Naive B cell (primary cell): ENCODE data around the gene TMEM184B. TPM values are rescaled to one million over a fixed set of nuclear protein-coding genes. Genes with fewer than 3 reads are reported as not detected.
A peak's percentile ranks its signal among the peaks of the same experiment; 100 is the strongest.

ENCODE experiments used
- ATAC-seq, 2 donors: fragments of 150-1000 bp; cut with Tn5 transposase; 2 replicates each; pipeline ENCODE4 v1.10.0; 2021; ENCODE audit warnings: low read depth in 2 of 2, mild to moderate bottlenecking in 2 of 2, moderate library complexity in 2 of 2
- DNase-seq: peaks from one replicate; pipeline ENCODE4 v3.0.0; 2022
- H3K27ac Mint-ChIP-seq, 6 donors: one replicate each; pipeline ENCODE4 v1.8.0; 2020 to 2022; ENCODE audit warnings: mild to moderate bottlenecking in 6 of 6, mixed read lengths in 6 of 6, moderate library complexity in 5 of 6, inconsistent platforms in 2 of 6
- H3K27me3 Mint-ChIP-seq, 3 donors: one replicate each; pipeline ENCODE4 v1.8.0; 2021 to 2022; ENCODE audit warnings: mixed read lengths in 3 of 3, mild to moderate bottlenecking in 1 of 3
- H3K36me3 Mint-ChIP-seq, 2 donors: one replicate each; pipeline ENCODE4 v1.8.0; 2020 to 2022; ENCODE audit warnings: mixed read lengths in 2 of 2, inconsistent platforms in 1 of 2, mild to moderate bottlenecking in 1 of 2
- H3K4me1 Mint-ChIP-seq, 3 donors: one replicate each; pipeline ENCODE4 v1.8.0; 2020 to 2022; ENCODE audit warnings: mixed read lengths in 3 of 3, inconsistent platforms in 1 of 3, mild to moderate bottlenecking in 1 of 3, moderate library complexity in 1 of 3
- H3K4me3 Mint-ChIP-seq, 8 donors: one replicate each; pipeline ENCODE4 v1.8.0; 2020 to 2022; ENCODE audit warnings: mild to moderate bottlenecking in 8 of 8, mixed read lengths in 8 of 8, moderate library complexity in 8 of 8, inconsistent platforms in 2 of 8
- H3K9me3 Mint-ChIP-seq, 7 donors: one replicate each; pipeline ENCODE4 v1.8.0; 2020 to 2022; ENCODE audit warnings: mixed read lengths in 7 of 7, mild to moderate bottlenecking in 5 of 7, inconsistent platforms in 2 of 7, moderate library complexity in 1 of 7
- polyA plus RNA-seq, 6 donors: library from polyadenylated mRNA; unstranded; fragments of 300-500 nt; fragmentation: Illumina TruSeq; gene quantifications; one replicate each; pipeline ENCODE4 v1.2.3, GENCODE V29; 2021; ENCODE audit warnings: low read depth in 6 of 6

TMEM184B gene
- polyA plus RNA-seq, 6 donors from 2014 or later, result 1.8 to 5.9 (median 4.1) TPM; not detected in 1

- H3K4me1 Mint-ChIP-seq, result peaks cover 4 to 9% (median 5%) of the 10 kb centered on the region in 3 donors
- no peaks in the 10 kb centered on the region for H3K9me3 Mint-ChIP-seq
- no peak overlapping the region for H3K4me3 Mint-ChIP-seq
- no peak for DNase-seq
- no peaks in the 10 kb centered on the region for H3K36me3 Mint-ChIP-seq
- peak overlapping the region in 1 of 6 donors; percentile 36 for H3K27ac Mint-ChIP-seq
- H3K27me3 Mint-ChIP-seq, result peaks cover 0 to 5% (median 0%) of the 10 kb centered on the region in 3 donors
- ATAC-seq, result no peak
Measured at GRCh38 chr22:38218661-38219622, 53.9 kb downstream of the TMEM184B start.

- DNase-seq (no peak), ATAC-seq (no peak)
- H3K36me3 Mint-ChIP-seq, result no peaks in the 10 kb centered on the region
- peaks cover 0 to 9% (median 0%) of the 10 kb centered on the region in 3 donors for H3K27me3 Mint-ChIP-seq
- H3K27ac Mint-ChIP-seq, result peak overlapping the region in 3 of 6 donors; percentile 29 to 72 (median 49)
- peaks cover 10 to 14% (median 12%) of the 10 kb centered on the region in 3 donors for H3K4me1 Mint-ChIP-seq
- H3K9me3 Mint-ChIP-seq, result no peaks in the 10 kb centered on the region
- peak overlapping the region in 6 of 8 donors; percentile 21 to 82 (median 60) for H3K4me3 Mint-ChIP-seq
Measured at GRCh38 chr22:38215156-38216038, 57.4 kb downstream of the TMEM184B start.

GRCh38 chr22:38214302-38215056, 58.3 kb downstream of the TMEM184B start:
- peaks cover 10 to 14% (median 12%) of the 10 kb centered on the region in 3 donors for H3K4me1 Mint-ChIP-seq
- H3K27me3 Mint-ChIP-seq, result peaks cover 0 to 12% (median 0%) of the 10 kb centered on the region in 3 donors
- peak overlapping the region in 2 of 6 donors; percentile 29 to 59 for H3K27ac Mint-ChIP-seq
- H3K9me3 Mint-ChIP-seq, result no peaks in the 10 kb centered on the region
- ATAC-seq (peak; percentile 76 to 82), DNase-seq (peak; percentile 54)
- H3K4me3 Mint-ChIP-seq, result peak overlapping the region in 7 of 8 donors; percentile 52 to 82 (median 70)
- no peaks in the 10 kb centered on the region for H3K36me3 Mint-ChIP-seq

- peak overlapping the region in 7 of 8 donors; percentile 46 to 82 (median 70) for H3K4me3 Mint-ChIP-seq
- no peaks in the 10 kb centered on the region for H3K9me3 Mint-ChIP-seq
- H3K27ac Mint-ChIP-seq, result peak overlapping the region in 1 of 6 donors; percentile 59
Measured at GRCh38 chr22:38213990-38214301, 58.9 kb downstream of the TMEM184B start.

GRCh38 chr22:38213319-38213989, 59.4 kb downstream of the TMEM184B start:
- H3K27me3 Mint-ChIP-seq, result peaks cover 0 to 12% (median 0%) of the 10 kb centered on the region in 3 donors
- peaks cover 12 to 18% (median 12%) of the 10 kb centered on the region in 3 donors for H3K4me1 Mint-ChIP-seq
- ATAC-seq, result no peak
- H3K27ac Mint-ChIP-seq, result peak overlapping the region in 2 of 6 donors; percentile 81 to 93
- no peaks in the 10 kb centered on the region for H3K36me3 Mint-ChIP-seq
- no peak for DNase-seq
- H3K4me3 Mint-ChIP-seq, result peak overlapping the region in 6 of 8 donors; percentile 19 to 75 (median 44)
- no peaks in the 10 kb centered on the region for H3K9me3 Mint-ChIP-seq

More at GRCh38 chr22:38213990-38214301, 58.9 kb downstream of the TMEM184B start:
- peaks cover 0 to 12% (median 0%) of the 10 kb centered on the region in 3 donors for H3K27me3 Mint-ChIP-seq
- DNase-seq (no peak), ATAC-seq (peak in 1 of 2 donors; percentile 4)
- H3K36me3 Mint-ChIP-seq, result no peaks in the 10 kb centered on the region
- peaks cover 10 to 14% (median 12%) of the 10 kb centered on the region in 3 donors for H3K4me1 Mint-ChIP-seq

- Mint-ChIP-seq H3K27ac (peak overlapping the region in 1 of 6 donors; percentile 89), H3K27me3 (peaks cover 0 to 12% (median 0%) of the 10 kb centered on the region in 3 donors), H3K4me3 (peak overlapping the region in 1 of 8 donors; percentile 24)
Measured at GRCh38 chr22:38212442-38212841, 60.4 kb downstream of the TMEM184B start.

GRCh38 chr22:38211556-38211955, 61.3 kb downstream of the TMEM184B start:
- peaks cover 12 to 24% (median 16%) of the 10 kb centered on the region in 3 donors for H3K4me1 Mint-ChIP-seq

More at GRCh38 chr22:38212442-38212841, 60.4 kb downstream of the TMEM184B start:
- ATAC-seq (no peak), DNase-seq (no peak)
- Mint-ChIP-seq H3K4me1 (peaks cover 12 to 24% (median 16%) of the 10 kb centered on the region in 3 donors), H3K36me3 (no peaks in the 10 kb centered on the region), H3K9me3 (no peaks in the 10 kb centered on the region)

GRCh38 chr22:38208551-38208968, 64.2 kb downstream of the TMEM184B start:
- no peaks in the 10 kb centered on the region for H3K9me3 Mint-ChIP-seq
- peak overlapping the region in 1 of 6 donors; percentile 76 for H3K27ac Mint-ChIP-seq
- no peak overlapping the region for H3K4me3 Mint-ChIP-seq
- H3K4me1 Mint-ChIP-seq, result peaks cover 25 to 40% (median 26%) of the 10 kb centered on the region in 3 donors
- H3K36me3 Mint-ChIP-seq, result no peaks in the 10 kb centered on the region
- DNase-seq (no peak), ATAC-seq (no peak)
- H3K27me3 Mint-ChIP-seq, result peaks cover 0 to 7% (median 0%) of the 10 kb centered on the region in 3 donors

More at GRCh38 chr22:38211556-38211955, 61.3 kb downstream of the TMEM184B start:
- H3K27me3 Mint-ChIP-seq, result peaks cover 0 to 12% (median 0%) of the 10 kb centered on the region in 3 donors
- no peak overlapping the region for H3K4me3 Mint-ChIP-seq
- DNase-seq (no peak), ATAC-seq (no peak)
- no peaks in the 10 kb centered on the region for H3K36me3 Mint-ChIP-seq
- H3K9me3 Mint-ChIP-seq, result no peaks in the 10 kb centered on the region
- H3K27ac Mint-ChIP-seq, result no peak overlapping the region

GRCh38 chr22:38207898-38208432, 64.8 kb downstream of the TMEM184B start:
- H3K27me3 Mint-ChIP-seq, result peaks cover 0 to 7% (median 0%) of the 10 kb centered on the region in 3 donors
- ATAC-seq (no peak), DNase-seq (no peak)
- H3K36me3 Mint-ChIP-seq, result no peaks in the 10 kb centered on the region
- peaks cover 20 to 41% (median 26%) of the 10 kb centered on the region in 3 donors for H3K4me1 Mint-ChIP-seq
- no peaks in the 10 kb centered on the region for H3K9me3 Mint-ChIP-seq
- peak overlapping the region in 1 of 8 donors; percentile 15 for H3K4me3 Mint-ChIP-seq
- no peak overlapping the region for H3K27ac Mint-ChIP-seq

- peaks cover 32 to 55% (median 41%) of the 10 kb centered on the region in 3 donors for H3K4me1 Mint-ChIP-seq
- peaks cover 0 to 4% (median 0%) of the 10 kb centered on the region in 3 donors for H3K27me3 Mint-ChIP-seq
- H3K36me3 Mint-ChIP-seq, result no peaks in the 10 kb centered on the region
- DNase-seq (no peak), ATAC-seq (no peak)
- H3K4me3 Mint-ChIP-seq, result peak overlapping the region in 2 of 8 donors; percentile 25 to 77
- peak overlapping the region in 4 of 6 donors; percentile 14 to 83 (median 82) for H3K27ac Mint-ChIP-seq
- peaks cover 0 to 2% (median 0%) of the 10 kb centered on the region in 7 donors for H3K9me3 Mint-ChIP-seq
Measured at GRCh38 chr22:38205261-38206128, 67.3 kb downstream of the TMEM184B start.

GRCh38 chr22:38204784-38205183, 68.0 kb downstream of the TMEM184B start:
- H3K36me3 Mint-ChIP-seq, result no peaks in the 10 kb centered on the region
- DNase-seq (peak; percentile 61), ATAC-seq (peak; percentile 27 to 43)
- H3K4me3 Mint-ChIP-seq, result peak overlapping the region in 6 of 8 donors; percentile 36 to 89 (median 80)
- H3K9me3 Mint-ChIP-seq, result peaks cover 0 to 2% (median 0%) of the 10 kb centered on the region in 7 donors
- no peaks in the 10 kb centered on the region for H3K27me3 Mint-ChIP-seq
- H3K27ac Mint-ChIP-seq, result peak overlapping the region in 4 of 6 donors; percentile 24 to 89 (median 82)
- peaks cover 32 to 55% (median 41%) of the 10 kb centered on the region in 3 donors for H3K4me1 Mint-ChIP-seq
